Suprapubic skin (tissue), 4 donors: Measurements from ENCODE around the gene LMF2. TPM values are rescaled to one million over a fixed set of nuclear protein-coding genes. Genes with fewer than 3 reads are reported as not detected.
A peak's percentile ranks its signal among the peaks of the same experiment; 100 is the strongest.
"Not testable (repeated sequence)": the region's sequence is repeated elsewhere in the genome, so short reads cannot be mapped to it uniquely, and the experiment has no call there.

Source experiments
- DNase-seq, 2 donors: peaks; one replicate each; pipeline ENCODE4 v3.0.0-alpha.2; 2019; ENCODE audit warnings: low spot score in 2 of 2
- H3K27ac ChIP-seq: fragments of 200-600 bp; sonication (generic); one replicate; pipeline ENCODE4 v1.5.1; 2019
- H3K27me3 ChIP-seq: fragments of 200-600 bp; sonication (generic); one replicate; pipeline ENCODE4 v1.5.1; 2019
- H3K36me3 ChIP-seq: fragments of 200-600 bp; sonication (generic); one replicate; pipeline ENCODE4 v1.5.1; 2019
- H3K4me1 ChIP-seq: fragments of 200-600 bp; sonication (generic); one replicate; pipeline ENCODE4 v1.5.1; 2019
- H3K4me3 ChIP-seq: fragments of 200-600 bp; sonication (generic); one replicate; pipeline ENCODE4 v1.5.1; 2019; ENCODE audit warnings: mild to moderate bottlenecking
- H3K9me3 ChIP-seq: fragments of 200-600 bp; sonication (generic); one replicate; pipeline ENCODE4 v1.5.1; 2019
- CTCF ChIP-seq, 2 donors: fragments of 200-600 bp in 1 of 2; fragments of 450-650 bp in 1 of 2; sonication (generic) in 1 of 2; IDR thresholded peaks; one replicate each; pipeline ENCODE4 v1.5.1; 2016 to 2019; ENCODE audit warnings: antibody characterized with exemption in 2 of 2, mild to moderate bottlenecking in 1 of 2, moderate library complexity in 1 of 2
- EP300 ChIP-seq: sonication (generic); formaldehyde crosslinking; IDR thresholded peaks from one replicate; pipeline ENCODE4 v1.6.1; 2017; ENCODE audit warnings: antibody characterized with exemption
- POLR2A ChIP-seq, 2 donors: fragments of 450-650 bp; IDR thresholded peaks; one replicate each; pipeline ENCODE4 v1.6.1; 2017; ENCODE audit warnings: antibody characterized with exemption in 2 of 2, mild to moderate bottlenecking in 2 of 2, moderate library complexity in 2 of 2
- POLR2AphosphoS5 ChIP-seq, 3 donors: sonication (generic); formaldehyde crosslinking; IDR thresholded peaks; one replicate each; pipeline ENCODE4 v1.6.1; 2017; ENCODE audit warnings: antibody characterized with exemption in 3 of 3
- WGBS: methylation state at CpG from one replicate; pipeline ENCODE4 v1.1.5; 2018; 5-methylcytosine and 5-hydroxymethylcytosine counted together
- total RNA-seq, 4 donors: library from RNA; depleted of rRNA; stranded (reverse); fragments of >200 nt; gene quantifications; one replicate each; pipeline ENCODE4 v1.1.0, GENCODE V29; 2016

Gene LMF2
- total RNA-seq, 4 donors from 2014 or later, result 28.9 to 65.6 (median 44.7) TPM

DNA sequence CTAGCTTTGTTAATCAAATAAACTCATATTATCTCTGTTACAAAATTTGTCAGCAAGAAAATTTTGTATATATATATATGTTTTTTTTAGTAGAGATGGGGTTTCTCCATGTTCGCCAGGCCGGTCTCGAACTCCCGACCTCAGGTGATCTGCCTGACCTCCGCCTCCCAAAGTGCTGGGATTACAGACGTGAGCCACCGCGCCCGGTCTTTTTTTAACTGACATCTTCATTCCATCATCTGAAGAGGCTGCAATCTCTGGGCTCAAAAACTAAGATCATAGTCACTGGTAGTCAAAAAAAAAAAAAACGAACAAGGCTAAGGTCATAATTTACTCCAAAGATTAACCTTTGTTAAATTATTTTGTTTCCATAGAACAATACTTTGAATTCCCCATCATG is 32.9 kb upstream of the LMF2 start:
- Histone ChIP-seq H3K9me3 (no peaks in the 10 kb centered on the region), H3K4me1 (peaks cover 62% of the 10 kb centered on the region), H3K27ac (peak overlapping the region; percentile 96), H3K27me3 (no peaks in the 10 kb centered on the region), H3K4me3 (no peak overlapping the region), H3K36me3 (no peaks in the 10 kb centered on the region)
- 82% methylated on average over 10 of the region's 10 CpGs for WGBS
- DNase-seq, result no peak
- TF ChIP-seq POLR2AphosphoS5 (IDR thresholded peaks at IDR 0.05), result no peak
- no peak for TF ChIP-seq EP300
- TF ChIP-seq CTCF (IDR thresholded peaks at IDR 0.05), result no peak

GRCh38 chr22:50537765-50538164 is 30.3 kb upstream of the LMF2 start:
- no peak for DNase-seq
- H3K4me1 ChIP-seq, result peaks cover 60% of the 10 kb centered on the region
- no peaks in the 10 kb centered on the region for H3K36me3 ChIP-seq
- no peak for TF ChIP-seq EP300
- no peak for TF ChIP-seq CTCF (IDR thresholded peaks at IDR 0.05)
- no peak for TF ChIP-seq POLR2A (IDR thresholded peaks at IDR 0.05)
- TF ChIP-seq POLR2AphosphoS5 (IDR thresholded peaks at IDR 0.05), result no peak
- H3K9me3 ChIP-seq, result no peaks in the 10 kb centered on the region
- WGBS, result 90% methylated on average over 13 of the region's 13 CpGs
- peak overlapping the region; percentile 96 for H3K27ac ChIP-seq
- no peak overlapping the region for H3K4me3 ChIP-seq
- H3K27me3 ChIP-seq, result no peaks in the 10 kb centered on the region

DNA sequence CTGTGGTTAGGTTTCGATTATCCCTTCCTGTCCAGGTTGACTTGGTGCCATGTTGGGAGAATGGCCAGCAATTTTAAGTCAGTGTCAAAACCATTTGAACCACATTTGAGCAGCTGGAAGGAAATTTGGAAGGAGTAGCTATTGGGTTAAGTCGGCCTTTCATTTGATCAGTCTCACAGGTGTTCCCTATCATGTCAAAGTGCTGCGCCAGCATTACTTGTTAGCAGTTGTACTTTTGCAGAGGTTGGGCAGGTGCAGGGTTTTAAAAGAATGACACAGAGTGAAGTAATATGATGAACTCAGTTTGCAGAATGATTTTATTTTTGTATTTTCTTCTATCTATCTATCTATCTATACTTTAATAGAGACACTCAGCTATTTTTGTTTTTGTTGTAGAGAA is 28.7 kb upstream of the LMF2 start:
- Histone ChIP-seq H3K27ac (no peak overlapping the region), H3K4me3 (no peak overlapping the region), H3K4me1 (peaks cover 67% of the 10 kb centered on the region), H3K9me3 (no peaks in the 10 kb centered on the region), H3K27me3 (no peaks in the 10 kb centered on the region), H3K36me3 (no peaks in the 10 kb centered on the region)
- WGBS, result 70% methylated on average over 3 of the region's 3 CpGs
- TF ChIP-seq EP300 (no peak), POLR2A (IDR thresholded peaks at IDR 0.05) (no peak), POLR2AphosphoS5 (IDR thresholded peaks at IDR 0.05) (no peak), CTCF (IDR thresholded peaks at IDR 0.05) (no peak)
- DNase-seq, result no peak

DNA sequence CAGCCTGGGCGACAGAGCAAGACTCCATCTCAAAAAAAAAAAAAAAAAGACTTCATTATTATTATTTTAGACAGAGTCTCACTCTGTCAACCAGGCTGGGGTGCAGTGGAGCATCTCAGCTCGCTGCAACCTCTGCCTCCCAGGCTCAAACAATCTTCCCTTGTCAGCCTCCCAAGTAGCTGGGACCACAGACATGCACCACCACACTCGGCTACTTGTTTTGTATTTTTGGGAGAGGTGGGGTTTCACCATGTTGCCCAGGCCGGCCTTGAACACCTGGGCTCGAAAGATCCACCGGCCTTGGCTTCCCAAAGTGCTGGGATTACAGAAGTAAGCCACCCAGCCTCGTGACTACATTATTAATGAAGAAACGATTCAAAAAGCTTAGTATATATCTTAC is 27.6 kb upstream of the LMF2 start:
- Histone ChIP-seq H3K9me3 (no peaks in the 10 kb centered on the region), H3K27ac (no peak overlapping the region), H3K36me3 (no peaks in the 10 kb centered on the region), H3K4me3 (no peak overlapping the region), H3K27me3 (no peaks in the 10 kb centered on the region), H3K4me1 (peaks cover 68% of the 10 kb centered on the region)
- WGBS, result 88% methylated on average over 8 of the region's 8 CpGs
- DNase-seq, result no peak
- TF ChIP-seq POLR2A (IDR thresholded peaks at IDR 0.05), result no peak
- TF ChIP-seq EP300, result no peak
- TF ChIP-seq CTCF (IDR thresholded peaks at IDR 0.05), result no peak
- TF ChIP-seq POLR2AphosphoS5 (IDR thresholded peaks at IDR 0.05), result no peak

DNA sequence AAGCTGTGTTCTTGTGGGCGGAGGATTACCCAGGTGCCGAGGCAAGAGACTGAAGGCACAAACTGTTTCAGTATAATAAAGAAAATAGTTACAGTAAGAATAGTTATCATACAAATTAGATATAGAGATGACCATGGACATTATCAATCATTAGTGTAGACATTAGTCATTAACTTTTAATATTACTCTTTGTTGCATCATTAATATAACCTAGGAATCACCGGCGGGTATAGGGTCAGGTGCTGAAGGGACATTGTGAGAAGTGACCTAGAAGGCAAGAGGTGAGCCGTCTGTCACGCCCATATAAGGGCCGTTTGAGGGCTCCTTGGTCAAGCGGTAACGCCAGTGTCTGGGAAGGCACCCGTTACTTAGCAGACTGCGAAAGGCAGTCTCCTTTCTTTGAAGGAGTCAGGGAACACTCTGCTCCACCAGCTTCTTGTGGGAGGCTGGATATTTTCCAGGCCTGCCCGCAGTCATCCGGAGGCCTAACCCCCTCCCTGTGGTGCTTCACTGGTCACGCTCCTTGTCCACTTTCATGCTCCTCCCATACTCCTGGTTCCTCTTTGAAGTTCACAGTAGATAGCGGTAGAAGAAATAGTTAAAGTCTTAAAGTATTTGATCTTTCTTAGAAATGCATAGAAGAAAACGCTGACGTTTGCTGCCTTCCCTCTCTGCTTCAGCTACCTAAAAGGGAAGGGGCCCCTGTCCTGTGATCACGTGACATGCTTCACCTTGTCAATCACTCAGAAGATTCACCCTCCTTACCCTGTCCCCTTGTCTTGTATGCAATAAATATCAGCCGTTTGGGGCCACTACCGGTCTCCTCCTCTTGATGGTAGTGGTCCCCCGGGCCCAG is 26.6 kb upstream of the LMF2 start:
- not testable (repeated sequence) for H3K27me3 ChIP-seq, H3K9me3 ChIP-seq, H3K36me3 ChIP-seq, H3K4me3 ChIP-seq, DNase-seq
- WGBS, result 59% methylated on average over 21 of the region's 21 CpGs
- peaks cover 68% of the 10 kb centered on the region for H3K4me1 ChIP-seq
- peak overlapping the region; percentile 93 for H3K27ac ChIP-seq
